Liver (tissue), 3 donors: Measurements from ENCODE around the gene MRPS7.

Experiments used
- RAD21 ChIP-seq, 2 donors: IDR thresholded peaks; 2 replicates each; pipeline ENCODE4 v1.6.1; 2016; ENCODE audit warnings: antibody characterized with exemption in 2 of 2, mild to moderate bottlenecking in 2 of 2
- YY1 ChIP-seq: IDR thresholded peaks from 2 replicates; pipeline ENCODE4 v1.6.1; 2016; ENCODE audit warnings: antibody characterized with exemption, mild to moderate bottlenecking
- TF ChIP-seq, protein P1 (sequence below): IDR thresholded peaks from 2 replicates; pipeline ENCODE4 v1.6.1; 2016; ENCODE audit warnings: antibody characterized with exemption
- TF ChIP-seq, protein P2 (sequence below): fragments of 150-350 bp; IDR thresholded peaks from 2 replicates; pipeline ENCODE4 v1.5.1; 2017; ENCODE audit warnings: improper control_type of control experiment, low read depth, low read length; ENCODE audit not compliant: missing input control
- donor health status: healthy.
- donor health status: healthy.

DNA sequence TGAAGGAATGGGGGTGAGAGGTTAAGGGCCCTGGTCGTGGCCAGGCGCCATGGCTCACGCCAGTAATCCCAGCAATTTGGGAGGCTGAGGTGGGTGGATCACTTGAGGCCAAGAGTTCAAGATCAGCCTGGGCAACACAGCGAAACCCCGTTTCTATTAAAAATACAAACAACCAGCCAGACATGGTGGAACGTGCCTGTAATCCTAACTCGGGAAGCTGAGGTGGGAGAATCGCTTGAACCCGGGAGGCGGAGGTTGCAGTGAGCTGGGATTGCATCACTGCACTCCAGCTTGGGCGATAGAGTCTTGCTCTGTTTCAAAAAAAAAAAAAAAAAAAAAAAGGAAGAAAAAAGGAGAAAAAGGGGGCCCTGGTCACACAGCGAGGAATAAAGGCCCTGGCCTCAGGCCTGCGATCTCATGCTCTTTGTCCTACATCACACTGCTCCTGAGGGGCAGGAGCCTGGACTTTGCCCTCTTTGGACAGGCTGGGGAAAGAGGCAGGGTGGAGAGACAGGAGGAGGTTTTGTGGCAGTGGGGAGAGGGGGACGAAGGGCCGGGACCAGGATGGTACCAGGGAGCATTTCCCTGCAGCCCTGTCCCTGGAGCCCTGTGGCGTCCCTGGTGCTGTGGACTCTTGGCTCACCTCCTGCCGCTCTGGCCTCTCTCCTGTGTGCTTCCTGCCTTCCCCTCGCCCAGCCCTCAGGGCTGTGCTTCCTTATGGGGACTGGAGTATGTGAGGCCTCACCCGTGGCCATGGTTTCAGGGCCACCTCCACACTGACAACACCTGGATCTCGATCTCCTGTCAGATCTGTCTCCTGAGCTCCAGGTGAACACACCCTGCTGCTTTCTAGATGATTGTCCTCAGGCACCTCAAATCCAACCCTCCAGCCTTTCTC, 47.3 kb downstream of the MRPS7 start:
- TF ChIP-seq, protein P1, sequence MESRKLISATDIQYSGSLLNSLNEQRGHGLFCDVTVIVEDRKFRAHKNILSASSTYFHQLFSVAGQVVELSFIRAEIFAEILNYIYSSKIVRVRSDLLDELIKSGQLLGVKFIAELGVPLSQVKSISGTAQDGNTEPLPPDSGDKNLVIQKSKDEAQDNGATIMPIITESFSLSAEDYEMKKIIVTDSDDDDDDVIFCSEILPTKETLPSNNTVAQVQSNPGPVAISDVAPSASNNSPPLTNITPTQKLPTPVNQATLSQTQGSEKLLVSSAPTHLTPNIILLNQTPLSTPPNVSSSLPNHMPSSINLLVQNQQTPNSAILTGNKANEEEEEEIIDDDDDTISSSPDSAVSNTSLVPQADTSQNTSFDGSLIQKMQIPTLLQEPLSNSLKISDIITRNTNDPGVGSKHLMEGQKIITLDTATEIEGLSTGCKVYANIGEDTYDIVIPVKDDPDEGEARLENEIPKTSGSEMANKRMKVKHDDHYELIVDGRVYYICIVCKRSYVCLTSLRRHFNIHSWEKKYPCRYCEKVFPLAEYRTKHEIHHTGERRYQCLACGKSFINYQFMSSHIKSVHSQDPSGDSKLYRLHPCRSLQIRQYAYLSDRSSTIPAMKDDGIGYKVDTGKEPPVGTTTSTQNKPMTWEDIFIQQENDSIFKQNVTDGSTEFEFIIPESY = no peak
- TF ChIP-seq, protein P2, sequence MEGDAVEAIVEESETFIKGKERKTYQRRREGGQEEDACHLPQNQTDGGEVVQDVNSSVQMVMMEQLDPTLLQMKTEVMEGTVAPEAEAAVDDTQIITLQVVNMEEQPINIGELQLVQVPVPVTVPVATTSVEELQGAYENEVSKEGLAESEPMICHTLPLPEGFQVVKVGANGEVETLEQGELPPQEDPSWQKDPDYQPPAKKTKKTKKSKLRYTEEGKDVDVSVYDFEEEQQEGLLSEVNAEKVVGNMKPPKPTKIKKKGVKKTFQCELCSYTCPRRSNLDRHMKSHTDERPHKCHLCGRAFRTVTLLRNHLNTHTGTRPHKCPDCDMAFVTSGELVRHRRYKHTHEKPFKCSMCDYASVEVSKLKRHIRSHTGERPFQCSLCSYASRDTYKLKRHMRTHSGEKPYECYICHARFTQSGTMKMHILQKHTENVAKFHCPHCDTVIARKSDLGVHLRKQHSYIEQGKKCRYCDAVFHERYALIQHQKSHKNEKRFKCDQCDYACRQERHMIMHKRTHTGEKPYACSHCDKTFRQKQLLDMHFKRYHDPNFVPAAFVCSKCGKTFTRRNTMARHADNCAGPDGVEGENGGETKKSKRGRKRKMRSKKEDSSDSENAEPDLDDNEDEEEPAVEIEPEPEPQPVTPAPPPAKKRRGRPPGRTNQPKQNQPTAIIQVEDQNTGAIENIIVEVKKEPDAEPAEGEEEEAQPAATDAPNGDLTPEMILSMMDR = no peak
- TF ChIP-seq YY1 (no peak), RAD21 (IDR thresholded peaks at IDR 0.05) (peak; percentile 7 to 35)
